ENCODE measurements around the gene HIC1. TPM values are rescaled to one million over a fixed set of nuclear protein-coding genes. Genes with fewer than 3 reads are reported as not detected.

The HIC1 gene
- total and polyA plus RNA-seq, 2 experiments from 2014 or later = 0.17 to 0.26 TPM

DNA sequence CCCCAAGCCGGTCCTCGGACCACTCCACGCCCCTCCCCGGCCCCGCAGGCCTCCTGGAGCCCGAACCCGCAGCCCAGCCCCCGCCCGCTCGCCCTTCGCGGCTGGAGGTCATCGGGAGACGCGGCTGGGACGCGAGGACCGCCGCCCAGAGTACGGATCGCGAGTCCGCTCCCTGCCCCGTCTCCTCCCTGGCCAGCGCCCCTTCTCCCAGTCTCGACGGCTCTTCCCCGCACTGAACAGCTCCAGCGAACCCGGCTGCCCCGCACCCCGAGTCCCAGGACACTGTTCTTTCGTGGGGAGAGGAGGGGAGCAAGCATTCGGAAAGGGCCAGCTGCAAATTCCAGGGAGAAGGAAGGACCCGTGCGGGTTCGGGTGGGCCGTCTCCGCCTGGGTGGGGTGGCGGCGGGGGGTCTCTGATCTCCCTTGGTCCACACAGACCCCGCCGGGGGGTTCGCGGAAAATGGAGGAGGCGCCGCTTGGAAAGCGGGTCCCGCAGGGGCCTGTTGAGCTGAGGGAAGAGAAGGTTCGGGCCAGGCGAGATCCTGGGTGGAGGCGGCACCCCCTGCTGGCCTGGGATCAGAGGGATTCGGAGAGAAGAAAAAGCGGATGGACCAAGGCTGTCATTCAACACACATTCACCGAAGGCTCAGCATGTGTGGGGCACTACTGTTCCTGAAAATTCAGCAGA is 29.1 kb upstream of the HIC1 start:
- peaks cover 88% of the 10 kb centered on the region for H3K27me3 ChIP-seq (ENCODE audit: insufficient read depth)
- peaks cover 80% of the 10 kb centered on the region for H3K27me3 Mint-ChIP-seq (ENCODE audit: insufficient read depth, low read depth, poor library complexity)
- H3K4me1 Mint-ChIP-seq = peaks cover 2% of the 10 kb centered on the region

More for the DNA sequence above, 29.1 kb upstream of the HIC1 start:
- TF ChIP-seq EZH2 (IDR thresholded peaks at IDR 0.05; ENCODE audit: low read depth, unreplicated experiment) (peak; percentile 91), NANOG (IDR thresholded peaks at IDR 0.05; ENCODE audit: borderline replicate concordance) (no peak), STAT1 (IDR thresholded peaks at IDR 0.05; ENCODE audit: unreplicated experiment) (no peak), ZNF331 (CRISPR knock-in tag; IDR thresholded peaks at IDR 0.05; ENCODE audit: low read depth) (no peak), ZNF114 (CRISPR knock-in tag; IDR thresholded peaks at IDR 0.05) (no peak), EZH2phosphoT487 (IDR thresholded peaks at IDR 0.05; ENCODE audit: unreplicated experiment) (no peak), CREB1 (CRISPR knock-in tag; IDR thresholded peaks at IDR 0.05; ENCODE audit: low read depth) (no peak)
- TF ChIP-seq, protein P1, sequence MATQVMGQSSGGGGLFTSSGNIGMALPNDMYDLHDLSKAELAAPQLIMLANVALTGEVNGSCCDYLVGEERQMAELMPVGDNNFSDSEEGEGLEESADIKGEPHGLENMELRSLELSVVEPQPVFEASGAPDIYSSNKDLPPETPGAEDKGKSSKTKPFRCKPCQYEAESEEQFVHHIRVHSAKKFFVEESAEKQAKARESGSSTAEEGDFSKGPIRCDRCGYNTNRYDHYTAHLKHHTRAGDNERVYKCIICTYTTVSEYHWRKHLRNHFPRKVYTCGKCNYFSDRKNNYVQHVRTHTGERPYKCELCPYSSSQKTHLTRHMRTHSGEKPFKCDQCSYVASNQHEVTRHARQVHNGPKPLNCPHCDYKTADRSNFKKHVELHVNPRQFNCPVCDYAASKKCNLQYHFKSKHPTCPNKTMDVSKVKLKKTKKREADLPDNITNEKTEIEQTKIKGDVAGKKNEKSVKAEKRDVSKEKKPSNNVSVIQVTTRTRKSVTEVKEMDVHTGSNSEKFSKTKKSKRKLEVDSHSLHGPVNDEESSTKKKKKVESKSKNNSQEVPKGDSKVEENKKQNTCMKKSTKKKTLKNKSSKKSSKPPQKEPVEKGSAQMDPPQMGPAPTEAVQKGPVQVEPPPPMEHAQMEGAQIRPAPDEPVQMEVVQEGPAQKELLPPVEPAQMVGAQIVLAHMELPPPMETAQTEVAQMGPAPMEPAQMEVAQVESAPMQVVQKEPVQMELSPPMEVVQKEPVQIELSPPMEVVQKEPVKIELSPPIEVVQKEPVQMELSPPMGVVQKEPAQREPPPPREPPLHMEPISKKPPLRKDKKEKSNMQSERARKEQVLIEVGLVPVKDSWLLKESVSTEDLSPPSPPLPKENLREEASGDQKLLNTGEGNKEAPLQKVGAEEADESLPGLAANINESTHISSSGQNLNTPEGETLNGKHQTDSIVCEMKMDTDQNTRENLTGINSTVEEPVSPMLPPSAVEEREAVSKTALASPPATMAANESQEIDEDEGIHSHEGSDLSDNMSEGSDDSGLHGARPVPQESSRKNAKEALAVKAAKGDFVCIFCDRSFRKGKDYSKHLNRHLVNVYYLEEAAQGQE (IDR thresholded peaks at IDR 0.05; ENCODE audit: unreplicated experiment) = no peak
- TF ChIP-seq, protein P2, sequence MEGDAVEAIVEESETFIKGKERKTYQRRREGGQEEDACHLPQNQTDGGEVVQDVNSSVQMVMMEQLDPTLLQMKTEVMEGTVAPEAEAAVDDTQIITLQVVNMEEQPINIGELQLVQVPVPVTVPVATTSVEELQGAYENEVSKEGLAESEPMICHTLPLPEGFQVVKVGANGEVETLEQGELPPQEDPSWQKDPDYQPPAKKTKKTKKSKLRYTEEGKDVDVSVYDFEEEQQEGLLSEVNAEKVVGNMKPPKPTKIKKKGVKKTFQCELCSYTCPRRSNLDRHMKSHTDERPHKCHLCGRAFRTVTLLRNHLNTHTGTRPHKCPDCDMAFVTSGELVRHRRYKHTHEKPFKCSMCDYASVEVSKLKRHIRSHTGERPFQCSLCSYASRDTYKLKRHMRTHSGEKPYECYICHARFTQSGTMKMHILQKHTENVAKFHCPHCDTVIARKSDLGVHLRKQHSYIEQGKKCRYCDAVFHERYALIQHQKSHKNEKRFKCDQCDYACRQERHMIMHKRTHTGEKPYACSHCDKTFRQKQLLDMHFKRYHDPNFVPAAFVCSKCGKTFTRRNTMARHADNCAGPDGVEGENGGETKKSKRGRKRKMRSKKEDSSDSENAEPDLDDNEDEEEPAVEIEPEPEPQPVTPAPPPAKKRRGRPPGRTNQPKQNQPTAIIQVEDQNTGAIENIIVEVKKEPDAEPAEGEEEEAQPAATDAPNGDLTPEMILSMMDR (conservative IDR thresholded peaks at IDR 0.05; ENCODE audit: low read depth in 2 of 2) = peak; percentile 42 to 71
- TF ChIP-seq, protein P3, sequence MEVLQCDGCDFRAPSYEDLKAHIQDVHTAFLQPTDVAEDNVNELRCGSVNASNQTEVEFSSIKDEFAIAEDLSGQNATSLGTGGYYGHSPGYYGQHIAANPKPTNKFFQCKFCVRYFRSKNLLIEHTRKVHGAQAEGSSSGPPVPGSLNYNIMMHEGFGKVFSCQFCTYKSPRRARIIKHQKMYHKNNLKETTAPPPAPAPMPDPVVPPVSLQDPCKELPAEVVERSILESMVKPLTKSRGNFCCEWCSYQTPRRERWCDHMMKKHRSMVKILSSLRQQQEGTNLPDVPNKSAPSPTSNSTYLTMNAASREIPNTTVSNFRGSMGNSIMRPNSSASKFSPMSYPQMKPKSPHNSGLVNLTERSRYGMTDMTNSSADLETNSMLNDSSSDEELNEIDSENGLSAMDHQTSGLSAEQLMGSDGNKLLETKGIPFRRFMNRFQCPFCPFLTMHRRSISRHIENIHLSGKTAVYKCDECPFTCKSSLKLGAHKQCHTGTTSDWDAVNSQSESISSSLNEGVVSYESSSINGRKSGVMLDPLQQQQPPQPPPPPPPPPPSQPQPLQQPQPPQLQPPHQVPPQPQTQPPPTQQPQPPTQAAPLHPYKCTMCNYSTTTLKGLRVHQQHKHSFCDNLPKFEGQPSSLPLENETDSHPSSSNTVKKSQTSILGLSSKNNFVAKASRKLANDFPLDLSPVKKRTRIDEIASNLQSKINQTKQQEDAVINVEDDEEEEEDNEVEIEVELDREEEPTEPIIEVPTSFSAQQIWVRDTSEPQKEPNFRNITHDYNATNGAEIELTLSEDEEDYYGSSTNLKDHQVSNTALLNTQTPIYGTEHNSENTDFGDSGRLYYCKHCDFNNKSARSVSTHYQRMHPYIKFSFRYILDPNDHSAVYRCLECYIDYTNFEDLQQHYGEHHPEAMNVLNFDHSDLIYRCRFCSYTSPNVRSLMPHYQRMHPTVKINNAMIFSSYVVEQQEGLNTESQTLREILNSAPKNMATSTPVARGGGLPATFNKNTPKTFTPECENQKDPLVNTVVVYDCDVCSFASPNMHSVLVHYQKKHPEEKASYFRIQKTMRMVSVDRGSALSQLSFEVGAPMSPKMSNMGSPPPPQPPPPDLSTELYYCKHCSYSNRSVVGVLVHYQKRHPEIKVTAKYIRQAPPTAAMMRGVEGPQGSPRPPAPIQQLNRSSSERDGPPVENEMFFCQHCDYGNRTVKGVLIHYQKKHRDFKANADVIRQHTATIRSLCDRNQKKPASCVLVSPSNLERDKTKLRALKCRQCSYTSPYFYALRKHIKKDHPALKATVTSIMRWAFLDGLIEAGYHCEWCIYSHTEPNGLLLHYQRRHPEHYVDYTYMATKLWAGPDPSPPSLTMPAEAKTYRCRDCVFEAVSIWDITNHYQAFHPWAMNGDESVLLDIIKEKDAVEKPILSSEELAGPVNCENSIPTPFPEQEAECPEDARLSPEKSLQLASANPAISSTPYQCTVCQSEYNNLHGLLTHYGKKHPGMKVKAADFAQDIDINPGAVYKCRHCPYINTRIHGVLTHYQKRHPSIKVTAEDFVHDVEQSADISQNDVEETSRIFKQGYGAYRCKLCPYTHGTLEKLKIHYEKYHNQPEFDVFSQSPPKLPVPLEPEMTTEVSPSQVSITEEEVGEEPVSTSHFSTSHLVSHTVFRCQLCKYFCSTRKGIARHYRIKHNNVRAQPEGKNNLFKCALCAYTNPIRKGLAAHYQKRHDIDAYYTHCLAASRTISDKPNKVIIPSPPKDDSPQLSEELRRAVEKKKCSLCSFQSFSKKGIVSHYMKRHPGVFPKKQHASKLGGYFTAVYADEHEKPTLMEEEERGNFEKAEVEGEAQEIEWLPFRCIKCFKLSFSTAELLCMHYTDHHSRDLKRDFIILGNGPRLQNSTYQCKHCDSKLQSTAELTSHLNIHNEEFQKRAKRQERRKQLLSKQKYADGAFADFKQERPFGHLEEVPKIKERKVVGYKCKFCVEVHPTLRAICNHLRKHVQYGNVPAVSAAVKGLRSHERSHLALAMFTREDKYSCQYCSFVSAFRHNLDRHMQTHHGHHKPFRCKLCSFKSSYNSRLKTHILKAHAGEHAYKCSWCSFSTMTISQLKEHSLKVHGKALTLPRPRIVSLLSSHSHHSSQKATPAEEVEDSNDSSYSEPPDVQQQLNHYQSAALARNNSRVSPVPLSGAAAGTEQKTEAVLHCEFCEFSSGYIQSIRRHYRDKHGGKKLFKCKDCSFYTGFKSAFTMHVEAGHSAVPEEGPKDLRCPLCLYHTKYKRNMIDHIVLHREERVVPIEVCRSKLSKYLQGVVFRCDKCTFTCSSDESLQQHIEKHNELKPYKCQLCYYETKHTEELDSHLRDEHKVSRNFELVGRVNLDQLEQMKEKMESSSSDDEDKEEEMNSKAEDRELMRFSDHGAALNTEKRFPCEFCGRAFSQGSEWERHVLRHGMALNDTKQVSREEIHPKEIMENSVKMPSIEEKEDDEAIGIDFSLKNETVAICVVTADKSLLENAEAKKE (CRISPR knock-in tag; IDR thresholded peaks at IDR 0.05) = no peak
- Histone ChIP-seq H3K36me3 (ENCODE audit: insufficient read depth) (no peaks in the 10 kb centered on the region), H2AFZ (peak overlapping the region; percentile 94), H3K4me2 (peak overlapping the region; percentile 88), H4K20me1 (replicated peaks; ENCODE audit: insufficient read depth) (no peaks in the 10 kb centered on the region; the same call in 1 of the 2 replicates), H3F3A (replicated peaks; ENCODE audit: low read depth) (0 out of 2 replicates have a peak, but pooled peaks cover 4% of the 10 kb centered on the region), H3K9me2 (ENCODE audit: insufficient read depth) (no peaks in the 10 kb centered on the region), H3K4me3 (peak overlapping the region; percentile 69), H3K27ac (ENCODE audit: low read depth) (no peak overlapping the region), H3K4me1 (ENCODE audit: insufficient read depth) (peaks cover 4% of the 10 kb centered on the region; the same call in 1 of the 2 replicates), H3K79me2 (replicated peaks; ENCODE audit: insufficient read depth) (no peaks in the 10 kb centered on the region)
- peak; percentile 4 for ATAC-seq
- H3K36me3 Mint-ChIP-seq (ENCODE audit: low read depth) = no peaks in the 10 kb centered on the region
- no peak overlapping the region for H3K27ac Mint-ChIP-seq
- peak overlapping the region; percentile 66 for H3K4me3 Mint-ChIP-seq
- peak; percentile 78 for DNase-seq (ENCODE audit: low spot score)
- H3K9me3 Mint-ChIP-seq = no peaks in the 10 kb centered on the region

Measured in GM23338 (cell line).